GM19099 (cell line): Measurements from ENCODE around the gene UGT3A1.

Experiments used
- POLR2A ChIP-seq: IDR thresholded peaks from 3 replicates; pipeline ENCODE4 v1.6.1; 2011; ENCODE audit warnings: low read depth; ENCODE audit not compliant: insufficient read length; ENCODE audit errors: extremely low read depth

Gene UGT3A1

DNA sequence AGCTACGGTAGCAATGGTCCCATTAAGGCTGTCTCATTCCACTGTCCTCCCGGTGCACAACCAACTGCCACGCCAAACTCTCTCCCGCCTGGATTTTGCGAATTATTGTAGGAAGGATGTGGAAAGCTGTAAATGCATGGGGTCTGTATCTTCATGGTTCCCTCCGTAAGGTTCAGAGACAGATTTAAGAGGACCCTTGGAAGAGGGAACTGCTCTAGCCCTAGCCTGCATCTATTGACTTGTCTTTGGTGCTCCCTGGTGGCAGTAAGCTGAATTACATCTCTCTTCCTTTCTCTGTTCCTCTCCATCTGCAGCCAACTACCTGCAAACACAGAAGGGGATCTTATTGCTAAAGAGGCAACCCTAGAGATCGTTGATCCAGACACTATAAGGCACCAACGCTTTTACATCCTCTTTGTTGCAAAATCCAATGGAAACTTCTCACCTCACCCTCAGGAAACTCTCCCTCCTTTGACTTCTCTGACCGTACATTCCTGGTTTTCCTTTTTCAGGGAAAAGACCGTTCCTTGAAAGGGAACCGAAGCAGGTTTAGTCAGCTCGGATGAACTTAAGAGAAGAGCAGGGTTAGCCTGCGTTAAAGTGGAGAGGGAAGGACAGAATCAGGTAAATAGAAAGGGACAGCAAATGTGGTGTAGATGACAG is 64.7 kb downstream of the UGT3A1 start:
- no peak for TF ChIP-seq POLR2A

DNA sequence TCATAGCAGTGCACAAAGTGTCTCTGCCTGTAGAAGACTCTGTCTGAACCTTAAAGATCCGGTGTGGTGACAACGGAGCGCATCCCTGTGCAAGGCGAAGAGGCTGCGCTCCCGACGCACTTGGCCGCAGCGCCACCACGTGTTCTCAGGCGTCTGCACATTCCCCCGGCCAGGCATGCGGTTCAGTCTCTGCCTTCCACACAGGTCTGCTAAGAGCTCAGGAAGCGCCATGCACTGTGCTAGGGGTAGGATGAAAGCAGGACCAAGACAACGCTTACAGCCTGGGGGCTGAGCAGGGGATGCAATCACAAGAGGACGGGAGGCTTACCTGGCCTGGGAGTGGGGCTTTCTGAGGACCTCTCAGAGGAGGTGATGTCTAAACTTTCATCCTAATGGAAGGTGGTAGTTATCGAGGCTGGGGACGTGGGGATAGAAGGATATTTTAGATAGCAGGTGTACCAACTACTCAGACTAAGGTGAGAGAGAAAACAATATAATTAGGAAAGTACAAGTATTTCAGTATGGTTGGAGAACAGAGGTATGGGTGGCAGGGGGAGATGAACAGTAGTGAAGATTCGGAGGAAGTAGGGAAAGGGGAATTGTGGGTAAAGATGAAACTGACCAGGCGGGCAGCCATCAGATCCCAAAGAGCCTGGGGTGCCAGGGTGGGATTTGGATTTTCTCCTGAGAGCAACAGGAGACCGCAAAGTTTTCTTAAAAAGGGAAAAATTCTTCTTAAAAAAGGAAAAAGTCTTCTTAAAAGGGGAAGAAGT is 66.1 kb downstream of the UGT3A1 start:
- TF ChIP-seq POLR2A: no peak

DNA sequence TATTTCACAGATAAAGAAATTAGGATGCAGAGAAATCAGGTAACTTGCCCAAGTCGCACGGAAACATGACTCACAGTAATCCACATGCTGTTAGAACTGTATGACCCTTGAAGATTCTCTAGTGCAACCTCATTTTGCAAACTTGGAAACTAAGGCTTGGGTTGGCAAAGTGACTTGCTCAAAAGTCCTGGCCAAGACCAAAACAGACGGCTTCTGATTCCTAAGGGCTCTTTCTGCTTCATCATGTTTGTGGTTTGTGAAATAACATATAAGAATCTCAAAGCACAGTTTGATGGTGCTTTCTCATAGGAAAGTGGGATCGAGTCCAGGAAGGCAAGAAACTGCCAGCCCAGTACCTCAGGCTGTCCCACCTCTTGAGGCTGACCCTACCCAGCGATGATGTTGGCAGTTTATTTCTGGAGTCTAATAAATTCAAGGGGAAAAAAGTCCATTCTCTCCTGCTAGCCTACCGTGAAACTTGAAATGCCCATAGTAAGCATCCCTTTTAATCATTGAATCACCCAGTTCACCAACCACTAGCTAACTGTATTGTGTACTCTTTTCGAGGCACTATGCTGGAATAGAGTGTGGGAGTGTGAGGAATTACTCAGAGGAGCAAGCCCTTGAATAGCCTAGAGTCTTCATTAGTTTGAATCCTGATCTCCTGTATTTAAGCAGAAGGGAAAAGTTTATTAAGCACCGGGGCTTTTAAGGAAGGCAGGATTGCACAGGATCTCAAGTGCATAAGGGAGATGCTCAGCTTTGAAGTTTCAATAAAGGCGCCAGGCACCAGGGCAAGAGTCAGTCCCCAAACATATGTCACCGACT is 66.9 kb downstream of the UGT3A1 start:
- no peak for TF ChIP-seq POLR2A

DNA sequence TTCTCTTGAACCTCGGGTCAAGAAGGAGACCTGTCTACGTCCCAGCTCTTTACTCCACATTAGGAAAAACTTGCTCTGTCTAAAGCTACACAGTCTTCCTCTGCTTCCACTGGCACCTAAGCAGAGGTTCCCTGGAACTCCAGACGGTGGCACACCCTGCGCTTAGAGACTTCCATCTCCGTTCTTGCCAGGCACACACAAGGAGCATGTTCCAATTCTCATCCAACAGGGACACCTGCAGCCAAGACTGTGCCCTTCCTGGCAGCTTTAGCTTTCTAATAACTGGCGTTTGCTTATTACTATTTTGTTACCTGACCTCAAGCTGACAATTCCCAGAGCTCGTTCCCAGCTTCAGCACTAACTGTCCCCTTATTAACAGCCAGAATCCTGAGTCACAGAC is 68.7 kb downstream of the UGT3A1 start:
- TF ChIP-seq POLR2A: no peak

DNA sequence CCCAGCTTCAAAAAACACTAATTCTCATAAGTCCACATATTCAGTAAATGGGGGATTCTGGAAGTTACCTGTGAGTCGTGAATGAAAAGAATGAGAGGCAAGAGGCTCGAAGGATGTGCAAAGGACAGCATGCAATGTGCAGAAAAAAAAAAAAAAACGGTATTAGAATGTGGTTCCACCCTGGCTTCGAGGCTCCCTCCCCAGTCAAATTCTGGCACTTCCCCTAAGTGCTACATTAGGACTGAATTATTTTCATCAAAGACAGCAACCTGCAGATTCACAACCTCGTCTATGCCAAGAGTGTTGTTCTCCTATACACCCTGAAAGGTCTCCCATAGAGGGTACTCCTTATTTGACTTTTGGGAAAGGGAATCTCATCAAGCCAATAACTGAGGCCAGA is 69.3 kb downstream of the UGT3A1 start:
- no peak for TF ChIP-seq POLR2A

DNA sequence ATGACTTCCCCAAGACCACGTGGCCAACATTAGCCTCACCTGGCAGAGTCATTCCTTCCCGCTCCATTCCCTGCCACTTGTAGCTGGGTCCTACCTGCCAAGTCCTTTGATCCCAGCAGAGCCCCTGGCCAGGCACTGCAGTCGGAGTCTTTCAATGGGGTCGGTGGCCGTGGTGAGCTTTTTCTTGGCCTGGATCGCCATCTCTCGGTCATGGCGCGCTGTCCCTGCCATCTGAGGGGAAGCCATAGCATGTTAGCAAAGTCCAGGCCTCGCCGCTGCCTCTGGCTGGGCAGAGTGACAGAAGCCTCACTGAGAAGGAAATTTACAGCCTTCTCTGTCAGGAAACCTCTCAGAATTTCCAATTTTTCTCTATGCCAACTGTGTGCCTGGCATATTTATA is 70.3 kb downstream of the UGT3A1 start:
- no peak for TF ChIP-seq POLR2A

DNA sequence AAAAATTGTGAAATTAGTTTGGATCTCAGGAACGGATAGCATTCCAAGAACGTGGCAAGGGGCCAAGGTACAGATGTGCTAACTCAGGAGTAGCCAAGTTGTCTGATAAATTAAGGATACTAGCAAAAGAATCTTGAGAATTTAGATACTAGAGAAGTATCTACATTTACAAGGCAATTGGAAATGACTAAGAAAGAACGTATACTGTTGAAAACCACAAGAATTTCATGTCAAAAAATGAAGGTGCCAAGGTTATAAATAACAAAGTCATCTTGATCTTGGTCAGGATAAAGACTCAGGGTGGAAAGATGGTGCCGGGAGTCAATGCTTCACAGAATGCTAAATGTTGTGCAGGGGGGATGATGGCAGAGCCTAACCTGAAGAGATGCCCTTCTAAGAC is 72.0 kb downstream of the UGT3A1 start:
- no peak for TF ChIP-seq POLR2A

DNA sequence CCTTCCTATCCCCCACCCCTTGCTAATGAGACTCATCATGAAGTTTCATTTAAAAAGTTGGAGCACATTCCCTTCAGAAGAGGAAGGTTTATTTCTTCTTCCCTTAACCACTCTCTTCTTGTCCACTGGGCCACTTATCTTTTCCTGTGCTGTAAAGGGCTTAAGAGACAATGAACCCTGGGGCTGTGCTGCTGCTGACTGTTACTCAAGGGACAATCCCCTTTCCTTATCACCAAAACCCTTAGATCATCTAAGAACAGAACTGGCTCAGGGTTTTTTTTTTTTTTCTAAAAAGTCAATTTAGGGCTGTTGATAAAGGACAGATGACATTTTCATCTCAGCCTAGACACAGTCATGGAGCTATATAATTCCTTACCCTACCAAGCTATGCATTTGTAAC is 82.4 kb downstream of the UGT3A1 start:
- TF ChIP-seq POLR2A: no peak

DNA sequence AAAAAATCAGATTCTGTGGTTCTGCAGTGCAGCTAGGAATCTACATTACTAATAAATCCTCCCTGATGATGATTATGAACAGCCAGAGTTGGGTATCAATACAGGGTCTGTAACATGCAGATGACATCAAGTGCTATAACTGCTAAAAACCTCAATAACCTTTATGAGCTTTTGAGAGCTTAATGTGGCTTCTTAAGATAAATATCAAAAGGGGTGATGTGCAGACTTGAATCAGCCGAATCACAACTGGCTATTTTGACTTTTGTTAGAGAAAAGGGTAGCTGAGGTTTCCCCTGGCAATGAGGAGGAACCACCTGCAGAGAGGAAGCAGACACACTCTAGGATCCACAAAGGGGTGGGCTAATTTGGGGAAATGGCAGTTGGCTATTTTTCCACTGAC is 83.0 kb downstream of the UGT3A1 start:
- TF ChIP-seq POLR2A: no peak

DNA sequence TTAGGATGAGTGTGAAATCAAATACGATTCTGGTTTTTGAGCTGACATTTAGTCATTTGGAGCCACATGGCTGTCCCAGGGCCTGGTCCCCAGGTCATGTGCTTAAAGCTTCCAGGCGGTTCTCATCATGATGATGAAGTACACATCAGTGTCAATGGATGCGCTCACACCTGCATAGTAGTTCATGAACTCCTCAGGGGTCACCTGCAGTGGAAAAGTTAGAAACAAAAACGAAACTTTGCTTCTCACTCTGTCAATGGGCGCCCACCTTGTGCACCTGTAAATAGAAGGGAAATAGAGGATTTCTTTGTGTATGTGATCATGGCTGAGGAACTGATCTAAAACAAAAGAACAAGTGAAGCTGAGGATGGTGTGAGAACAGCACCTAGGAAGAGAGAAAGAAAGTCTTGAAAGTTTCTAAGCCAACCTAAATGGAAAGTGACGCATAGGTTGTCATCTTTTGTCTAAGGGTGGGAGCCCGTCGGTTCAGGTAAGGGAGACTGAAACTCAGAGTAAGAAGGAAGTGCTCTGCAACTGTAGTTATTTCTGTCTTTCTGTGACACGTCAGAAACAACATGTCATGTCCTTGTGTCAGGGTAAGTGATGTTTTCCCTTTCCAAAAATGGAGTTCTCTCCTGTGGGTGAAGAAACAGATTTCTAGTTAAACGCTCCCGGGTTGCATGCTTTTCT is 86.6 kb downstream of the UGT3A1 start:
- TF ChIP-seq POLR2A: no peak

DNA sequence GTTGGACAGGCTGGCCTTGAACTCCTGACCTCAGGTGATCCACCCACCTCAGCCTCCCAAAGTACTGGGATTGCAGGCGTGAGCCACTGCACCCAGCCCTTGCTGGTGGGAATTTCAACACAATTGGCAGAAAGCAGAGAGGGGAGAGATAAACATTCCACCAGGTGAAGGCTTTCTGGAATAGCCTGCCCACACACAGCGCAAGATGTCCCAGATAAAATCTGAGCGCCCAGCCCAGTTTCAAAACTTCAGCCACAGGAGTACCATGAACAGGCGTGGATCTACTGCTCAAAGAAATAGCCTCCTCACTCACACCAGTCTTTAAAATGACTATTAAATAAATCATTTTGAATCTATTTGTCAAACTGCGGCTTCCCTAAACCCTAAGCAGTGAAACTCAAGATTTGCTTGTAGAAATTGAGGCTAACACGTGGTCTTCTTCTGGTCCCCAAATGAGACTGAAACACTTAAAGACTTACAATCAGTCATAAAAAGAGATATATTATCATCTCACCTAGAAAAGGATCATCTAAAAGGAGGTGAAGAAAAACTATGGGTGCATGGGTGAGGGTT is 87.5 kb downstream of the UGT3A1 start:
- TF ChIP-seq POLR2A: no peak

DNA sequence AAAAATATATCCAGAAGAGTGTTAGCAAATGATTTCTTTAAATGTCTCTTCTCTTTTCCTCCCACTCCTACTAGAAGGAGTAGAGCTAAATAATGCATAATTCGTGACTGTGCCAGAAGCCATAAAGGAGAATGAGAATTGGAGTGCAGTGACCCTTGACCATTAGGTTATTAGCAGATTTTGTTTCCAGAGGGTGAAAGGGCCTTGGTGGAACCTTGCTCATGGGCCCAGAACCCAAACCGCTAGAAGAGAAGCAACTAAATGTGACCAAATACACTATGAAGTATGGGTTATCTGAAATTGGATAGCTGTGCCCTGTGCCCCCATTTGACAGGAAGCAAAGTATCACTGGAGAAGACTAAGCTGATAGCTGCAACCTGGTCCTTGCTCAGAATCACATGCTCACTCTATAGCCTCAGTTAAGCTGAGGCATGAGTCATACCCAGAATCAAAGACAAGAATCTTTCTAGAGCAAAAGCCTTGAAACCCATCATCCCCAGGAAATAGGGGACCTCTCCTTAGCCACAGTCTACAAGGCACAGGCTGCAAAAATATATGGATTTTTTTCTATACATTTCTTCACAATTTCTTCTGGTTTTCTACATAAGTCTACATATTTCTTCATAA is 89.0 kb downstream of the UGT3A1 start:
- no peak for TF ChIP-seq POLR2A
